ENCODE measurements around the gene CDHR2.
"Not testable (repeated sequence)": the region's sequence is repeated elsewhere in the genome, so short reads cannot be mapped to it uniquely, and the experiment has no call there.

The CDHR2 gene

GRCh38 chr5:176590035-176590717, 41.0 kb downstream of the CDHR2 start:
- Histone ChIP-seq H3K36me3 (ENCODE audit: insufficient read depth, low read length) (no peaks in the 10 kb centered on the region), H3K9me3 (ENCODE audit: low read depth, low read length) (no peaks in the 10 kb centered on the region), H3K9ac (ENCODE audit: insufficient read length) (no peak overlapping the region), H3K4me3 (no peak overlapping the region), H3K27ac (no peak overlapping the region)
- no peak for DNase-seq (ENCODE audit: low read depth, low spot score)
- no peak for TF ChIP-seq EZH2 (IDR thresholded peaks at IDR 0.05)
- TF ChIP-seq POLR2AphosphoS5 (IDR thresholded peaks at IDR 0.05; ENCODE audit: borderline replicate concordance, low read depth, low read length) = no peak
- no peak for TF ChIP-seq FOXP2 (optimal IDR thresholded peaks at IDR 0.05; ENCODE audit: control extremely low read depth, extremely low read length, insufficient read depth)

- not testable (repeated sequence) for DNase-seq (ENCODE audit: low read depth, low spot score); H3K36me3 ChIP-seq (ENCODE audit: insufficient read depth, low read length); H3K27ac ChIP-seq; H3K4me3 ChIP-seq; H3K9me3 ChIP-seq (ENCODE audit: low read depth, low read length); H3K9ac ChIP-seq (ENCODE audit: insufficient read length)
These were observed 42.5 kb downstream of the CDHR2 start for GRCh38 chr5:176591667-176592066.

GRCh38 chr5:176592573-176592972, 43.4 kb downstream of the CDHR2 start:
- TF ChIP-seq EZH2 (IDR thresholded peaks at IDR 0.05) = no peak
- no peak for TF ChIP-seq FOXP2 (optimal IDR thresholded peaks at IDR 0.05; ENCODE audit: control extremely low read depth, extremely low read length, insufficient read depth)
- no peak for TF ChIP-seq POLR2AphosphoS5 (IDR thresholded peaks at IDR 0.05; ENCODE audit: borderline replicate concordance, low read depth, low read length)
- H3K4me3 ChIP-seq = no peak overlapping the region
- H3K9me3 ChIP-seq (ENCODE audit: low read depth, low read length) = no peaks in the 10 kb centered on the region
- H3K27ac ChIP-seq = no peak overlapping the region
- H3K36me3 ChIP-seq (ENCODE audit: insufficient read depth, low read length) = no peaks in the 10 kb centered on the region
- no peak for DNase-seq (ENCODE audit: low read depth, low spot score)
- no peak overlapping the region for H3K9ac ChIP-seq (ENCODE audit: insufficient read length)

- Histone ChIP-seq H3K9ac (ENCODE audit: insufficient read length) (no peak overlapping the region), H3K4me3 (no peak overlapping the region), H3K36me3 (ENCODE audit: insufficient read depth, low read length) (no peaks in the 10 kb centered on the region), H3K9me3 (ENCODE audit: low read depth, low read length) (no peaks in the 10 kb centered on the region), H3K27ac (no peak overlapping the region)
- DNase-seq (ENCODE audit: low read depth, low spot score) = no peak
- no peak for TF ChIP-seq FOXP2 (optimal IDR thresholded peaks at IDR 0.05; ENCODE audit: control extremely low read depth, extremely low read length, insufficient read depth)
- TF ChIP-seq EZH2 (IDR thresholded peaks at IDR 0.05) = no peak
- no peak for TF ChIP-seq POLR2AphosphoS5 (IDR thresholded peaks at IDR 0.05; ENCODE audit: borderline replicate concordance, low read depth, low read length)
These were observed 44.2 kb downstream of the CDHR2 start for GRCh38 chr5:176593273-176593869.

GRCh38 chr5:176594554-176594953, 45.4 kb downstream of the CDHR2 start:
- Histone ChIP-seq H3K36me3 (ENCODE audit: insufficient read depth, low read length) (no peaks in the 10 kb centered on the region), H3K4me3 (no peak overlapping the region), H3K9me3 (ENCODE audit: low read depth, low read length) (no peaks in the 10 kb centered on the region), H3K27ac (no peak overlapping the region), H3K9ac (ENCODE audit: insufficient read length) (no peak overlapping the region)
- TF ChIP-seq FOXP2 (optimal IDR thresholded peaks at IDR 0.05; ENCODE audit: control extremely low read depth, extremely low read length, insufficient read depth) = no peak
- no peak for TF ChIP-seq EZH2 (IDR thresholded peaks at IDR 0.05)
- TF ChIP-seq POLR2AphosphoS5 (IDR thresholded peaks at IDR 0.05; ENCODE audit: borderline replicate concordance, low read depth, low read length) = no peak
- DNase-seq (ENCODE audit: low read depth, low spot score) = no peak

- Histone ChIP-seq H3K4me3 (no peak overlapping the region), H3K9me3 (ENCODE audit: low read depth, low read length) (no peaks in the 10 kb centered on the region), H3K9ac (ENCODE audit: insufficient read length) (no peak overlapping the region), H3K36me3 (ENCODE audit: insufficient read depth, low read length) (no peaks in the 10 kb centered on the region), H3K27ac (no peak overlapping the region)
- no peak for TF ChIP-seq EZH2 (IDR thresholded peaks at IDR 0.05)
- no peak for TF ChIP-seq FOXP2 (optimal IDR thresholded peaks at IDR 0.05; ENCODE audit: control extremely low read depth, extremely low read length, insufficient read depth)
- no peak for TF ChIP-seq POLR2AphosphoS5 (IDR thresholded peaks at IDR 0.05; ENCODE audit: borderline replicate concordance, low read depth, low read length)
- DNase-seq (ENCODE audit: low read depth, low spot score) = no peak
These were observed 46.3 kb downstream of the CDHR2 start for GRCh38 chr5:176595386-176595943.

- TF ChIP-seq FOXP2 (optimal IDR thresholded peaks at IDR 0.05; ENCODE audit: control extremely low read depth, extremely low read length, insufficient read depth) (no peak), EZH2 (IDR thresholded peaks at IDR 0.05) (no peak)
- Histone ChIP-seq H3K27ac (no peak overlapping the region), H3K4me3 (no peak overlapping the region), H3K9me3 (ENCODE audit: low read depth, low read length) (no peaks in the 10 kb centered on the region), H3K36me3 (ENCODE audit: insufficient read depth, low read length) (no peaks in the 10 kb centered on the region), H3K9ac (ENCODE audit: insufficient read length) (no peak overlapping the region)
- DNase-seq (ENCODE audit: low read depth, low spot score) = no peak
These were observed 47.0 kb downstream of the CDHR2 start for GRCh38 chr5:176596069-176596644.

- no peak overlapping the region for H3K9ac ChIP-seq (ENCODE audit: insufficient read length)
- H3K27ac ChIP-seq = no peak overlapping the region
- TF ChIP-seq FOXP2 (optimal IDR thresholded peaks at IDR 0.05; ENCODE audit: control extremely low read depth, extremely low read length, insufficient read depth) = no peak
- no peak for TF ChIP-seq POLR2AphosphoS5 (IDR thresholded peaks at IDR 0.05; ENCODE audit: borderline replicate concordance, low read depth, low read length)
- TF ChIP-seq EZH2 (IDR thresholded peaks at IDR 0.05) = no peak
- DNase-seq (ENCODE audit: low read depth, low spot score) = no peak
- H3K36me3 ChIP-seq (ENCODE audit: insufficient read depth, low read length) = no peaks in the 10 kb centered on the region
- no peak overlapping the region for H3K4me3 ChIP-seq
- H3K9me3 ChIP-seq (ENCODE audit: low read depth, low read length) = no peaks in the 10 kb centered on the region
These were observed 47.7 kb downstream of the CDHR2 start for GRCh38 chr5:176596689-176597416.
